Activated T-cell treated with anti-CD3 and anti-CD28 coated beads for 4 hours (primary cell): Measurements from ENCODE around the gene SBSN.

Experiments used
- DNase-seq: peaks from one replicate; pipeline ENCODE4 v3.0.0-alpha.2; 2020

The SBSN gene, protein sequence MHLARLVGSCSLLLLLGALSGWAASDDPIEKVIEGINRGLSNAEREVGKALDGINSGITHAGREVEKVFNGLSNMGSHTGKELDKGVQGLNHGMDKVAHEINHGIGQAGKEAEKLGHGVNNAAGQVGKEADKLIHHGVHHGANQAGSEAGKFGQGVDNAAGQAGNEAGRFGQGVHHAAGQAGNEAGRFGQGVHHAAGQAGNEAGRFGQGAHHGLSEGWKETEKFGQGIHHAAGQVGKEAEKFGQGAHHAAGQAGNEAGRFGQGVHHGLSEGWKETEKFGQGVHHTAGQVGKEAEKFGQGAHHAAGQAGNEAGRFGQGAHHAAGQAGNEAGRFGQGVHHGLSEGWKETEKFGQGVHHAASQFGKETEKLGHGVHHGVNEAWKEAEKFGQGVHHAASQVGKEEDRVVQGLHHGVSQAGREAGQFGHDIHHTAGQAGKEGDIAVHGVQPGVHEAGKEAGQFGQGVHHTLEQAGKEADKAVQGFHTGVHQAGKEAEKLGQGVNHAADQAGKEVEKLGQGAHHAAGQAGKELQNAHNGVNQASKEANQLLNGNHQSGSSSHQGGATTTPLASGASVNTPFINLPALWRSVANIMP

DNA sequence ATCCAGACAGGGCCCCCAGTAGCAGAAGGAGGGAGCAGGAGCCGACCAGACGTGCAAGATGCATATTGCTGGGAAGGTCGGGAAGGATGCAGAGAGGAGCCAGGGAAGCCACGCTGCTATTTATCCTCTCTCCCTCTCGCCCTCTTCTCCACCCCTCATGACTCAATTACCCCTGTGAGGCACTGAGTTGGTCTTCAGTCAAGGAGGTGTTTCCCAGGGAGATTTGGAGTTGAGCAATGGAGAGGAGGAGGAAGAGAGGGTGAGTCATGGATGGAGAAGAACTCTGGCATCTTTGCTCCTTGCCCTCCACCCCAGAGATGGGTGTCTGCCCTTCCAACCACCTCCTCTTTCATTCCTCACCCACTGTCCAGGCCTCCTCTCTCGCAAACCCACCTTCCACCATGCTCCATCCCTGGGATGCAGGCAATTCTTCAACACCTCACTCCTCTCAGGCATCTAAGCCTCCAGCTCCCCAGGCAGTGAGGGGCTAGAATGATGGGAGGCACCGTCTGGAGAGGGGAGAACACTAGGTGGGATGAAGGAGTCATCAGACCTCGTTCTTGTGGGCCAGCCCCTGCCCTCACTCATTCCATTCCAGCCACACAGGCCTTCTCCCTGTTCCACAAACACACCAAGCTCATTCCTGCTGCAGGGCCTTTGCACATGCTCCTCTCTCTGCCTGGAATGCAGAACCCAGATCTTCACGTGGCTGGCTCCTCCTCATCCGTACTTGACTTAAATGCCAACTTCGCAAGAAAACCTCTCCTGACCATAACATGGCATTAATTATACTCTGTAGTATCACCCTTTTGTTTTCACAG is at the start of gene SBSN:
Gene SBSN (minus strand): TSS at position 94 of the 821 bp plus-strand sequence. CDS start 30 bp downstream, at position 64.
- no peak for DNase-seq

DNA sequence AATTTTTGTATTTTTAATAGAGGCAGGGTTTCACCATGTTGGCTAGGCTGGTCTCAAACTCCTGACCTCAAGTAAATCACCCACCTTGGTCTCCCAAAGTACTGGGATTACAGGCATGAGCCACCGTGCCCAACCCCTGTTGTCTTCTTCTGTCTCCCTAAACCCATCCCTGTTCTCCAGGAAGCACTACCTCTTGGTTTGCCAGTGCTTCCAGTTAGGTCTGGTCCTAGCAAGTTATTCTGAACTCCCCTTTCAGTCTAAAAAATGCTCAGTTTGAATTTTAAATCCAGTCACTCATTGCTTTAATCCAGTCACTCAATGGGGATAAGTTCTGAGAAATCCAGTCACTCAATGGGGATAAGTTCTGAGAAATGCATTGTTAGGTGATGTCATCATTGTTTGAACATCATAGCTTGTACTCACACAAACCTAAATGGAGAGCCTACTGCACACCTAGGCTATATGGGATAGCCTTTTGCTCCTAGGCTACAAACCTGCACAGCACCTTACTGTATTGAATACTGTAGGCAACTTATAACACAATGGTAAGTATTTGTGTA is 43.4 kb upstream of the SBSN start:
- DNase-seq = no peak

DNA sequence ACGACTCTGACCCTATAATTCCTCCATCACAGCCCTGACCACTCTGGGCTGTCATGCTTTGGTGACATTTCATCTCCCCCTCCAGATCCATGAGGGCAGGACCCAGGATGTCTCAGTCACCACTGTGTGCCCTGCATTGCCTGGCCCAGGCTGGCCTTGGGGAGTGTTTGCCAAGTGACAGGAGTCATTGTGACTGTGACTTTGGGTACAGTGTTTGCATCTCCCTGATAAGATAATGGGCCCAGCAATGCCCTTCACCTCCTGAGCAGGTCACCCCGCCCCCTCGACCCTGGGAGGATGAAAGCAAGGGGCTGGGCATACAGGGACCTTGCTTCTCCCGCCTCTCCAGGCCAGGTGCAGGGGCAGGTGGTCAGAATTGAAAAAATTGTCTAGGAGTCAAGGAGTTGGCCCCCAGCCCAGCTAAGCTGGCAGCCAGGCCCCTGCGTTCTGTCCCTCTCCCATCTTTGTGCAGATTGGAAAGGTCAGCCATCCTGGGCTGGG is 41.2 kb upstream of the SBSN start:
- DNase-seq = no peak

GRCh38 chr19:35566738-35567137 is 38.6 kb upstream of the SBSN start:
- no peak for DNase-seq

DNA sequence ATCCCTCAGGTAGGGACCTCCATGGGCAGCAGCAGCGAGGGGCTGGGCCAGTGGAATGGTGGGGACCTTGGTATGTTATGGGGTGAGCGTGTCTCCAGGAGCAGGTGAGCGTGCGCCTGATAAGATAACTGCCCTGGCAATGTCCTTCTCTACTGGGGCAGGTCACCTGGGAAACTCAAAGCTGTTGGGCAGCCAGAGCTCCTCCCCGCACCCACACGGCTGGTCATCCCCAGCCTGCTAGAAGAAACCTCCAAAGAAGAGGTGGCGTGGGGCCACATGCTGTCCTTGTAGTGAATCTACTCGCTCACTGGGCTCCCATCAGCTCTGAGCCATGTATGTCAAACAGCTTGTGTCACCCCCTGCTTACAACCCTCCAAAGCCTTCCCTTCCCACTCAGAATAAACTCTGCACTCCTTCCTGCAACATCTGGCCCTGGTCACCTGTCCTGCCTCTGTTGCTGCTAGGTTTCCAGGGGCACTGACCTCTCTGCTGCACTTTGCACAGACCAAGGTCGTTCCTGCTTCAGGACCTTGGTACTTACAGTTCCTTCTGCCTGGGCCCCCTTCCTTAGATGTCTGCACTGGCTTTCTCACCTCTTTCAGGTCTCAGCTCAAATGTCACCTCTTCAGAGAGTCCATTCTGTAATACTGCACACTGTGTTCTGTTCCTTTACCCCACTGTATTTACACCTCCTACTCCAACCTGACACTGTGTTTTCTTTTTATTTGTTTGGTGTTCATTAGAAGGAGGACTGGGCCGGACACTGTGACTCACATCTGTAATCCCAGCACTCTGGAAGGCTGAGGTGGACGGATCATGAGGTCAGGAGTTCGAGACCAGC is 37.1 kb upstream of the SBSN start:
- DNase-seq = no peak

DNA sequence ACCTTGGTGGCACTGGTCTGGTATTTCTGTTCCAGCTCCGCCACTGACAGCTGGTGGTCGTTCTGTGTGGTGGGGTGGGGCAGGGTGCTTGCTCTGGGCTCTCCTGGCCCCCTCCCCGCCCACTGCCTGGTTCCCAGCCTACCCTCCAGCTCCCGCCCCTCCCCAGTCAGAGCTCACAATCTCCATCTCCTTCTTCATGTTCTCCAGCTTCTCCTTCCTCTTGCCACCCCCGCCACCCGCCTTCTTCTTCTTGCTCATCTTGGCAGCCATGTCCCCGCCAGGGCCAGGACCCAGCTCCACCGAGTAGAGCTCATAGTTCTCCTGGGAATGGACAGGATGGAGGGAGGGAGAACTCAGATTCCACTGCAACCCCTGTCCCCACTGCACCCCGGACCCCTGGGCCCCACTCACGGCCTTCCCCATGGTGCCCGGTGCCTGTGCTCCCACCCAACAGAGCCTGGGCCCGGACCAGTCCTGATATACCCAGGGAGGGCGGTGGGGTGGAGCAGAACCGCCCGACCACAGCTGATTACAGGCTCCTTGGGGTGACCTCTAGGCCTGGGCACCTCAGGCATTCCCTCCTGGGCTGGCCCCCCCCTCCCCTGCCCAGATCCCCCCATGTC is 35.2 kb upstream of the SBSN start, which contains the start of gene ATP4A:
Gene ATP4A (minus strand): TSS at position 452 of the 623 bp plus-strand sequence. CDS start 29 bp downstream, at position 423.
- DNase-seq = no peak

- no peak for DNase-seq
These were observed 34.7 kb upstream of the SBSN start for GRCh38 chr19:35562776-35563175.

DNA sequence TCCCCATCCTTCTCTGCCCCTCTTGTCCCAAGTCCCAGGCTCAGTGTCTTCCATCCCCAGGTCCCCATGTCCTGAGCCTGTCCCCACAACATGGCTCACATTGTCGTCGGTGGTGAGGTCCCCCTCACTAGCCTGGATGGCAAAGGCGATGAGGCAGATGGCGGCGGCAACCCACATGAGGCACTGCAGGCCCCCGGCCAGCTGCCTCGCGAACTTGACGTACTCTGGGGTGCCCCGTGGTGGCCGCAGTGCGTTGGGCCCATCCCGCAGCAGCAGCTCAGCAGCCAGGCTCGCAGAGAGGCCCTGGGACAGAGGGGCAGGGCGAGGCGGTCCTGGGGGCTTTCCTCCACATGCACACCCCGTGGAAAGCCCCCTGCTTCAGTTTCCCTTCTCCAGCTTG is 34.2 kb upstream of the SBSN start:
- no peak for DNase-seq

GRCh38 chr19:35561436-35561835 is 33.3 kb upstream of the SBSN start:
- no peak for DNase-seq

DNA sequence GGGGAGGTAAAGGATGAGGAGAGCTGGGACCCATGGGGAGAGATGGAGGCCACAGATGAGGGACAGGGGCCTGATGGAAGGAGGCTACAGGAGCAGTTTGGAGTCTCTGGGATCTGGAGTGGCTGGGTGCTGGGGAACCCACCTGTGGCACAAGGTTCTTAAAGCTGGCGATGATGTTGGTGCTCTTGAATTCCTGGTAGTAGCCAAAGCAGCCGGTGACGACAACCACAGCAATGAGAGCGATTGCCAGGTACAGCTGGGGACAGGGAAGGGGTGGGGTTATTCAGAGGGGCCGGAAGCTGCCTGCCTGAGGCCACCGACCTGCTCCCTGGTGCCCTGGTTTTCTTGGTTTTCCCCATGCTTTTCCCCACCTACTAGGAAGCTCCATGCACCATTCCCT is 32.6 kb upstream of the SBSN start:
- no peak for DNase-seq

- no peak for DNase-seq
These were observed 32.2 kb upstream of the SBSN start for GRCh38 chr19:35560271-35560670.

DNA sequence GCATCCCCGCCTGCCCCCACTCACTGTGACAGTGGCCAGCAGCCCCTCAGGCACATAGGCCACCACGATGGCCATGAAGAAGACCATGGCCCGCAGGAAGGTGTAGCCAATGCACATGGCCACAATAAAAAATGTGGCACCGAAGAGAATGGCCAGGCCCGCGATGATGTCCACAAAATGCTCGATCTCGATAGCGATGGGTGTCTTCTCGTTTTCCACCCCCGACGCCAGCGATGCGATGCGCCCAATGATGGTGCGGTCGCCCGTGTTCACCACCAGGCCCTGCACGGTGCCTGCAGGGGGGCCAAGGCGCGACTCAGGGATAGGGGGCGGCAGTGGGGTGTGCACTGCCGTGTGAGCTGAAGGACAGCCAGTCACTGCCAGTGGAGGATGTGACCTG is 31.7 kb upstream of the SBSN start:
- no peak for DNase-seq

DNA sequence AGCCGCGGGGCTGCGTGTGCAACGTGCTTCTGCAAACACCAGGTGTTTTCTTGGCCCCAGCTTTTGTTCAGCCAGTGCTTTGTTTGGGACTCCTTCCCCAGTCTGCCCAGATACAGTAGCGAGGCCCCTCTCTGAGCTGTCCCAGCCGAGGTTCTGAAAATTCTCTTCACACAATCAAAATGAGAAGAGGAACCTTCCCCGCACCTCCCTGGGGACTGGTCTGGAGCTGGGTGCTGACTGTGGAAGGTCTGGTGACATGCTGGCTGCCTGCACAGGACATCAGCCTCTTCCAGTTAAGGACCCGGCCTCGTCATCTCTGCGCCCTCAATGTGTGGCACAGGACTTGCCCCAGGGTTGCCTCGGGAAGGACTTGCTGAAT is 31.2 kb upstream of the SBSN start:
- no peak for DNase-seq

DNA sequence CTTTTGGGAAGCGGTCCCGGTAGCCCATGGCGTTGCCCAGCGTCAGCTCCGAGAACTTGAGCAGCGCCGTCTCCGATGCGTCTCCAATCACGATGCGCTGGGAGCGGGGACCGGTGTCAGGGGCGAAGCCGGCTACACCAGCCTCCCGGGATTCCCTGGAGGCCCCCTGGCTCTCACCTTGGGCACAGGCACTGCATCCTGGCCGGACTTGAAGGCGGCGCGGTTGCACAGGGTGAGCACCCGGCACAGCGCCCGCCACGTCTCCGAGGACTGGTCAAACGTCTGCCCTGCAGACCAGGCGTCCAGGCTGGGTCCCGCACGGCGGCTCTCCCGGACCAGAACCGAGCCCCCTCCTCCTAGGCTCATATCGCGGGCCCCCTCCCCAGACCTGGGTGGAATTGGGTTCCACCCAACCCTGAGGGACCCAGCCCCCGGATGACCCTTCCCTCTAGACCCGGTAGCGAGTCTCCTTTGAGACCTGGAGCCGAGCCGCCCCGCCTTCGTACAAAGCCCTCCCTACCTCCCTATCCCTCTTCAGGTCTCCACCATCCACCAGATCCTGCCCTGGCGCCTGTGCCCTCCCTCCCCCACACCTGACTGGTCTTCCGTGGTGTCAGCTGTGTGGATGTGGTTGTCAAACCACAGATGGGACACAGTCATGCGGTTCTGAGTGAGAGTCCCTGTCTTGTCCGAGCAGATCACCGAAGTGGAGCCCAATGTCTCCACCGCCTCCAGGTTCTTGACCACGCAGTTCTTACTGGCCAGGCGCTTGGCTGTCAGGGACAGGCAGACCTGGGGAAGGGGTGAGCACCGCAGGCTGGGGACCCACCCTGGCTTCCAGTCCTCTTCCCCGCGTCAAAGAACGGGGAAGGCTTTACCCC is 30.5 kb upstream of the SBSN start:
- DNase-seq = no peak

DNA sequence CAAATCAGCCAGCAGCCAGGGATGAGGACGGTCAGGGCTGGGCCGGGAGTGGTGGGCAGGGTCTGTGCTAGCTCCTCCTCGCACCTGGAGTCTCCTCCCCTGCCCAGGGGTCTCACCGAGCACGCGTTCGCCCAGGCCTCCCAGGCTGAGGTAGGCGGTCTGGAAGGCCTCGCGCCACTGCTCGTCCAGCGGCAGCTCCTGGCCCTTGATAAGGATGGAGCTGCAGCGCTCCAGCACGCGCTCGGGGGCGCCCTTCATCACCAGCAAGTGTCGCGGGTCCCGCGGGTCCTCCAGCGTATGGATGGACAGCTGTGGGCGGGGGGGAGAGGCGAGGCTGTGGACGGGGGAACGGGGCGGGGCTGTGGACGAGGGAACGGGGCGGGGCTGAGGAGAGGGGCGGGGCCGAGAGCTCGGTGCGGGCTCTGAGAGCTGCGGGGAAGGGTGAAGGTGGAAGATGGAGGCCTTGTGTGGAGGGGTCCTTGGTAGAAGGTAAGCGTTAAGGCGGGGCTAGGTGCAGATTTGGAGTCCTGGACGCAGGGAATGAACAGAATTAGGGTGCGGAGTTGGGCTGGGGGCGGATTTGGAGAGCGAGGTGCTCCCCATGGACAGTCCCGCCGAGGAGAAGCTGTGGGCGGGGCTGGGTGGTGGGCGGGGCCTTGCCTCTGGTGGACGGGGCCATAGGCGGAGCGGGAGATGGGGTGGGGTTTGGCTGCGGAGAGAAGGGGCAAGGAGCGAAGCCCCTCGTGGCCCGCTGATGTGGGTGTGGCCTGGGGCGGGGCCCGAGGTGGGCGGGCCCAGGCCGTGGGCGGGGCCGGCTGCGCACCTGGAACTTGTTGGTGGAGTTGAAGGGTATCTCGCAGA is 29.7 kb upstream of the SBSN start:
- peak; percentile 42 for DNase-seq

- no peak for DNase-seq
These were observed 28.9 kb upstream of the SBSN start for GRCh38 chr19:35556846-35557538.

- no peak for DNase-seq
These were observed 28.0 kb upstream of the SBSN start for GRCh38 chr19:35556025-35556590.

- DNase-seq = no peak
These were observed 27.3 kb upstream of the SBSN start for GRCh38 chr19:35555301-35556005.
